NCI-H446 (cell line): ENCODE results near the gene TEPSIN.

ENCODE experiments used
- DNase-seq, 2 experiments: peaks; one replicate each; lab custom pipeline; 2025; lab: John Stamatoyannopoulos, UW

TEPSIN gene

GRCh38 chr17:81270279-81270678, 31.4 kb upstream of the TEPSIN start:
- no peak for DNase-seq

- no peak for DNase-seq
Observed at GRCh38 chr17:81267390-81268067, 28.7 kb upstream of the TEPSIN start.

- DNase-seq: no peak
Observed at GRCh38 chr17:81265576-81265975, 26.7 kb upstream of the TEPSIN start.

GRCh38 chr17:81264640-81265039, 25.8 kb upstream of the TEPSIN start:
- DNase-seq: no peak

- DNase-seq: no peak
Observed at GRCh38 chr17:81263371-81264181, 24.7 kb upstream of the TEPSIN start.

- DNase-seq: no peak
Observed at GRCh38 chr17:81261582-81262336, 22.9 kb upstream of the TEPSIN start.

GRCh38 chr17:81261096-81261495, 22.2 kb upstream of the TEPSIN start:
- no peak for DNase-seq

- no peak for DNase-seq
Observed at GRCh38 chr17:81260641-81261040, 21.8 kb upstream of the TEPSIN start.

GRCh38 chr17:81260171-81260570, 21.3 kb upstream of the TEPSIN start:
- DNase-seq: no peak

- no peak for DNase-seq
Observed at GRCh38 chr17:81259058-81259605, 20.3 kb upstream of the TEPSIN start.

- no peak for DNase-seq
Observed at GRCh38 chr17:81258292-81258691, 19.4 kb upstream of the TEPSIN start.

GRCh38 chr17:81257533-81257932, 18.7 kb upstream of the TEPSIN start:
- no peak for DNase-seq

GRCh38 chr17:81256616-81257015, 17.8 kb upstream of the TEPSIN start:
- no peak for DNase-seq

GRCh38 chr17:81254955-81255717, 16.3 kb upstream of the TEPSIN start:
- DNase-seq: no peak

- peak; percentile 61 to 72 for DNase-seq
Observed at GRCh38 chr17:81253358-81254131, 14.7 kb upstream of the TEPSIN start.

- DNase-seq: no peak
Observed at GRCh38 chr17:81252987-81253329, 14.1 kb upstream of the TEPSIN start.

- peak; percentile 64 to 91 for DNase-seq
Observed at GRCh38 chr17:81252326-81252986, 13.6 kb upstream of the TEPSIN start.

GRCh38 chr17:81251709-81252301, 12.9 kb upstream of the TEPSIN start:
- peak; percentile 29 to 82 for DNase-seq

GRCh38 chr17:81251094-81251708, 12.3 kb upstream of the TEPSIN start:
- DNase-seq: peak; percentile 44 to 82
